H1 (cell line): ENCODE data around the gene RBM20. TPM values are rescaled to one million over a fixed set of nuclear protein-coding genes. Genes with fewer than 3 reads are reported as not detected.

Experiments used
- CTCF ChIA-PET: fragments of 300-600 bp; sonication (Branson Sonifier 250); formaldehyde crosslinking; loops from one replicate; lab custom pipeline; 2021; ENCODE audit not compliant: partially characterized antibody; lab: Charles Lee
- POLR2A ChIA-PET: fragments of 300-600 bp; sonication (Branson Sonifier 250); formaldehyde crosslinking; loops from one replicate; lab custom pipeline; 2021; ENCODE audit warnings: inconsistent platforms; ENCODE audit not compliant: partially characterized antibody; lab: Charles Lee
- DNase-seq, 2 experiments: peaks; one replicate each; pipeline versions ENCODE4 v3.0.0 to v3.0.0-alpha.2; 2010 to 2022; ENCODE audit warnings: low spot score in 2 of 2, low read depth in 1 of 2, mixed read lengths in 1 of 2
- FAIRE-seq: peaks from 2 replicates; lab custom pipeline; 2011; peaks lifted over from hg19 to GRCh38; lab: Jason Lieb, UNC
- H2AFZ ChIP-seq: 2 replicates; pipeline ENCODE4 v1.8.1; 2012; ENCODE audit warnings: low read length, inconsistent platforms
- H2AK5ac ChIP-seq: 2 replicates; pipeline ENCODE4 v1.6.1; 2013; ENCODE audit warnings: low read depth, low read length
- H2BK120ac ChIP-seq: replicated peaks from 2 replicates; pipeline ENCODE3; 2013; ENCODE audit warnings: low read depth, low read length, inconsistent platforms
- H2BK12ac ChIP-seq: 2 replicates; pipeline ENCODE4 v1.6.1; 2013; ENCODE audit warnings: low read depth, low read length
- H2BK15ac ChIP-seq: 2 replicates; pipeline ENCODE4 v1.6.1; 2013; ENCODE audit warnings: low read length
- H2BK20ac ChIP-seq: 2 replicates; pipeline ENCODE4 v1.6.1; 2013; ENCODE audit warnings: low read length
- H2BK5ac ChIP-seq: 2 replicates; pipeline ENCODE4 v1.6.1; 2013; ENCODE audit warnings: low read depth, low read length
- H3K14ac ChIP-seq: 2 replicates; pipeline ENCODE4 v1.6.1; 2013; ENCODE audit warnings: inconsistent platforms; ENCODE audit not compliant: insufficient read length
- H3K18ac ChIP-seq: 2 replicates; pipeline ENCODE4 v1.6.1; 2013; ENCODE audit warnings: low read length; ENCODE audit errors: extremely low read depth
- H3K23ac ChIP-seq: 2 replicates; pipeline ENCODE4 v1.6.1; 2013; ENCODE audit warnings: inconsistent platforms; ENCODE audit not compliant: insufficient read length
- H3K23me2 ChIP-seq: 2 replicates; pipeline ENCODE4 v1.6.1; 2013; ENCODE audit warnings: low read depth, low read length
- H3K27ac ChIP-seq: 2 replicates; pipeline ENCODE4 v1.6.1; 2011; ENCODE audit warnings: low read depth, low read length, inconsistent platforms
- H3K27me3 ChIP-seq, 4 experiments: replicated peaks in 1 of 4; 1 replicate in 1 of 4; 2 replicates in 3 of 4; pipeline versions ENCODE4 v1.6.1 to v1.8.1; 2011 to 2013; ENCODE audit warnings: low read length in 3 of 4, mild to moderate bottlenecking in 3 of 4, inconsistent platforms in 2 of 4, mixed read lengths in 2 of 4, moderate library complexity in 1 of 4; ENCODE audit not compliant: control insufficient read depth in 3 of 4, insufficient read depth in 3 of 4; ENCODE audit errors: extremely low read depth in 1 of 4
- H3K36me3 ChIP-seq, 4 experiments: 2 replicates each; pipeline versions ENCODE4 v1.6.1 to v1.8.1; 2011 to 2013; ENCODE audit warnings: mild to moderate bottlenecking in 4 of 4, low read length in 3 of 4, moderate library complexity in 2 of 4, control low read depth in 1 of 4, inconsistent platforms in 1 of 4; ENCODE audit not compliant: insufficient read depth in 4 of 4, control insufficient read depth in 2 of 4
- H3K4ac ChIP-seq: replicated peaks from 2 replicates; pipeline ENCODE3; 2013; ENCODE audit warnings: low read length, low read depth, mixed read lengths, inconsistent platforms; ENCODE audit not compliant: insufficient read length
- H3K4me1 ChIP-seq, 4 experiments: replicated peaks in 1 of 4; 1 replicate in 1 of 4; 2 replicates in 3 of 4; pipeline versions ENCODE4 v1.6.1 to v1.8.1; 2011 to 2013; ENCODE audit warnings: low read length in 3 of 4, inconsistent platforms in 2 of 4, mixed read lengths in 1 of 4; ENCODE audit not compliant: insufficient read depth in 4 of 4, control insufficient read depth in 3 of 4
- H3K4me2 ChIP-seq, 2 experiments: 2 replicates each; pipeline versions ENCODE4 v1.6.1 to v1.8.1; 2011 to 2013; ENCODE audit warnings: low read depth in 2 of 2, low read length in 2 of 2, control low read depth in 1 of 2, inconsistent platforms in 1 of 2, mild to moderate bottlenecking in 1 of 2; ENCODE audit not compliant: insufficient read depth in 1 of 2
- H3K4me3 ChIP-seq, 4 experiments: fragments of 200-600, 300-600 bp in 1 of 4; sonication (generic), shearing (Covaris generic), sonication (Bioruptor Twin) in 1 of 4; 2 replicates each; pipeline versions ENCODE4 v1.5.1 to v1.8.1; 2011 to 2016; ENCODE audit warnings: low read length in 4 of 4, low read depth in 3 of 4, control low read depth in 2 of 4, inconsistent platforms in 2 of 4, mild to moderate bottlenecking in 2 of 4, mixed read lengths in 1 of 4, moderate library complexity in 1 of 4; ENCODE audit not compliant: insufficient read depth in 2 of 4; ENCODE audit errors: extremely low read depth in 1 of 4
- H3K56ac ChIP-seq: replicated peaks from 2 replicates; pipeline ENCODE3; 2013; ENCODE audit warnings: low read depth, mild to moderate bottlenecking, mixed read lengths, low read length, inconsistent platforms; ENCODE audit not compliant: insufficient read length
- H3K79me1 ChIP-seq: 2 replicates; pipeline ENCODE4 v1.6.1; 2013; ENCODE audit warnings: low read depth, low read length, control low read depth
- H3K79me2 ChIP-seq, 2 experiments: 2 replicates each; pipeline versions ENCODE4 v1.6.1 to v1.8.1; 2012 to 2013; ENCODE audit warnings: low read length in 2 of 2, mild to moderate bottlenecking in 2 of 2, inconsistent platforms in 1 of 2; ENCODE audit not compliant: insufficient read depth in 2 of 2, control insufficient read depth in 1 of 2
- H3K9ac ChIP-seq, 4 experiments: replicated peaks in 1 of 4; 1 replicate in 1 of 4; 2 replicates in 3 of 4; pipeline versions ENCODE4 v1.6.1 to v1.8.1; 2011 to 2013; ENCODE audit warnings: low read depth in 3 of 4, low read length in 3 of 4, control low read depth in 2 of 4, mild to moderate bottlenecking in 2 of 4, moderate library complexity in 2 of 4, inconsistent platforms in 1 of 4; ENCODE audit errors: extremely low read depth in 1 of 4
- H3K9me3 ChIP-seq, 2 experiments: 2 replicates each; pipeline versions ENCODE4 v1.6.1 to v1.8.1; 2012 to 2013; ENCODE audit warnings: mild to moderate bottlenecking in 2 of 2, moderate library complexity in 2 of 2, control low read depth in 1 of 2, inconsistent platforms in 1 of 2, low read depth in 1 of 2, low read length in 1 of 2, mixed read lengths in 1 of 2; ENCODE audit not compliant: insufficient read depth in 2 of 2
- H4K20me1 ChIP-seq, 2 experiments: replicated peaks in 1 of 2; 2 replicates each; pipeline versions ENCODE3 to v1.8.1; 2011 to 2013; ENCODE audit warnings: inconsistent platforms in 2 of 2, low read length in 2 of 2, mild to moderate bottlenecking in 1 of 2; ENCODE audit not compliant: insufficient read depth in 2 of 2, control insufficient read depth in 1 of 2
- H4K5ac ChIP-seq: 2 replicates; pipeline ENCODE4 v1.6.1; 2013; ENCODE audit warnings: low read length, low read depth, mixed read lengths, inconsistent platforms; ENCODE audit not compliant: insufficient read length
- H4K8ac ChIP-seq: 2 replicates; pipeline ENCODE4 v1.8.0; 2013; ENCODE audit warnings: mild to moderate bottlenecking, moderate library complexity, low read length, inconsistent platforms; ENCODE audit not compliant: insufficient read depth; ENCODE audit errors: extremely low read depth
- H4K91ac ChIP-seq: replicated peaks from 2 replicates; pipeline ENCODE3; 2013; ENCODE audit warnings: low read length, mixed read lengths, inconsistent platforms; ENCODE audit not compliant: insufficient read length
- SP1 ChIP-seq: IDR thresholded peaks from 2 replicates; pipeline ENCODE4 v1.6.1; 2011; ENCODE audit warnings: low read depth, low read length
- ZNF274 ChIP-seq: IDR thresholded peaks from 2 replicates; pipeline ENCODE4 v1.7.0; 2012; ENCODE audit warnings: low read length, borderline replicate concordance; ENCODE audit errors: extremely low read depth
- WGBS, 2 experiments: shearing (Covaris generic) in 1 of 2; methylation state at CpG; one replicate each; pipeline versions ENCODE4 v1.1.6 to v1.1.7; 2013 to 2015; ENCODE audit warnings: low lambda C conversion rate in 2 of 2, mixed read lengths in 2 of 2, inconsistent platforms in 1 of 2, low coverage in 1 of 2, missing lambda C conversion rate in 1 of 2; ENCODE audit not compliant: insufficient replicate concordance in 2 of 2, insufficient coverage in 1 of 2, insufficient read length in 1 of 2; ENCODE audit errors: extremely low coverage in 1 of 2, missing lambda C conversion rate in 1 of 2; 5-methylcytosine and 5-hydroxymethylcytosine counted together
- polyA plus RNA-seq, 7 experiments: library from polyadenylated mRNA; depleted of rRNA in 3 of 7; stranded (reverse) in 5 of 7; unstranded in 2 of 7; fragments of >200 nt in 5 of 7; fragments of 200-250 nt in 2 of 7; gene quantifications; 1 replicate in 5 of 7; 2 replicates in 1 of 7; 4 replicates in 1 of 7; pipeline versions ENCODE4 v1.2.1 to v1.2.3, GENCODE V29; 2011 to 2013; ENCODE audit warnings: missing spikeins in 2 of 7, mixed read lengths in 2 of 7
- total RNA-seq: library from RNA; stranded (reverse); fragmentation: NEBNext Ultra II Directional; extraction: Animal tissue kit (Norgen Biotek cat#: 25700); gene quantifications from 2 replicates; pipeline ENCODE4 v1.2.1, GENCODE V29; 2021

Gene RBM20
- total and polyA plus RNA-seq, 2 of the 8 experiments (the other 6 are each of a cell fraction or from before 2014, with no cell fraction given): 0.05 to 0.63 TPM

GRCh38 chr10:110780704-110781103 is 136.6 kb downstream of the RBM20 start:
- CTCF ChIA-PET: no interaction called here

More at GRCh38 chr10:110780704-110781103, 136.6 kb downstream of the RBM20 start:
- Histone ChIP-seq H3K4me1 (no peaks in the 10 kb centered on the region), H3K56ac (no peak overlapping the region), H3K79me1 (no peaks in the 10 kb centered on the region), H3K9ac (no peak overlapping the region), H3K4me2 (no peak overlapping the region), H2BK120ac (no peak overlapping the region), H4K5ac (no peak overlapping the region), H3K4me3 (no peak overlapping the region), H3K23ac (no peak overlapping the region), H3K27me3 (no peaks in the 10 kb centered on the region), H3K9me3 (no peaks in the 10 kb centered on the region), H4K91ac (no peak overlapping the region), H3K14ac (no peak overlapping the region), H2BK15ac (no peak overlapping the region), H3K23me2 (no peaks in the 10 kb centered on the region), H3K36me3 (no peaks in the 10 kb centered on the region), H2AFZ (no peak overlapping the region), H4K20me1 (no peaks in the 10 kb centered on the region), H4K8ac (no peak overlapping the region), H2BK5ac (no peak overlapping the region), H3K27ac (no peak overlapping the region)
- POLR2A ChIA-PET: interaction anchor here (1.0 kb wide), 1 partner anchor 12 kb away, joined by 3 read pairs; no protein-coding TSS in a partner anchor
- 92% methylated on average over 8 of the region's 8 CpGs; no CpG with 5 or more reads in 1 of the 2 experiments for WGBS, 2 experiments
- no peak for FAIRE-seq
- DNase-seq: no peak
- TF ChIP-seq SP1 (no peak), ZNF274 (no peak)
- TF ChIP-seq, all 59 proteins: peak for 0
- no peak overlapping the region for H2BK12ac ChIP-seq
- no peaks in the 10 kb centered on the region for H3K79me2 ChIP-seq
- H3K18ac ChIP-seq: no peak overlapping the region
- H2AK5ac ChIP-seq: no peak overlapping the region
- H3K4ac ChIP-seq: no peak overlapping the region
- H2BK20ac ChIP-seq: no peak overlapping the region
